Neural progenitor cell (in vitro differentiated cells): ENCODE data around the gene DSE. TPM values are rescaled to one million over a fixed set of nuclear protein-coding genes. Genes with fewer than 3 reads are reported as not detected.

Experiments
- DNase-seq: peaks from one replicate; pipeline ENCODE4 v3.0.0-alpha.2; 2016; ENCODE audit warnings: low spot score
- H2AFZ ChIP-seq: fragments of 200-600 bp; sonication (generic); replicated peaks from 2 replicates; pipeline ENCODE4 v1.6.1; 2016; ENCODE audit warnings: antibody characterized with exemption
- H3F3A ChIP-seq: fragments of 200-600 bp; sonication (generic); 2 replicates; pipeline ENCODE4 v1.6.1; 2016; ENCODE audit warnings: antibody characterized with exemption, low read depth
- H3K27ac ChIP-seq: fragments of 200-600 bp; sonication (generic); 2 replicates; pipeline ENCODE4 v1.5.1; 2016; ENCODE audit warnings: mild to moderate bottlenecking
- H3K27me3 ChIP-seq: fragments of 200-600 bp; sonication (generic); 2 replicates; pipeline ENCODE4 v1.6.1; 2016; ENCODE audit warnings: mild to moderate bottlenecking, moderate library complexity
- H3K36me3 ChIP-seq: fragments of 200-600 bp; sonication (generic); 2 replicates; pipeline ENCODE4 v1.5.1; 2016
- H3K4me1 ChIP-seq: fragments of 200-600 bp; sonication (generic); 2 replicates; pipeline ENCODE4 v1.6.1; 2016; ENCODE audit warnings: mixed run types
- H3K4me2 ChIP-seq: fragments of 200-600 bp; sonication (generic); 2 replicates; pipeline ENCODE4 v1.6.1; 2016
- H3K4me3 ChIP-seq: fragments of 200-600 bp; sonication (generic); 2 replicates; pipeline ENCODE4 v1.5.1; 2016
- H3K79me2 ChIP-seq: fragments of 200-600 bp; sonication (generic); 2 replicates; pipeline ENCODE4 v1.6.1; 2016; ENCODE audit warnings: low read depth
- H3K9ac ChIP-seq: fragments of 200-600 bp; sonication (generic); 2 replicates; pipeline ENCODE4 v1.6.1; 2016
- H3K9me3 ChIP-seq: fragments of 200-600 bp; sonication (generic); 2 replicates; pipeline ENCODE4 v1.5.1; 2016; ENCODE audit warnings: low read depth
- H4K20me1 ChIP-seq: fragments of 200-600 bp; sonication (generic); 2 replicates; pipeline ENCODE4 v1.6.1; 2016; ENCODE audit warnings: low read depth
- H3K27ac Mint-ChIP-seq: 3 replicates; pipeline ENCODE4 v1.8.0; 2021; ENCODE audit warnings: mixed read lengths
- H3K27me3 Mint-ChIP-seq: 2 replicates; pipeline ENCODE4 v1.8.0; 2022; ENCODE audit warnings: low read depth, mild to moderate bottlenecking, inconsistent platforms, moderate library complexity, mixed read lengths; ENCODE audit not compliant: insufficient read depth
- H3K36me3 Mint-ChIP-seq: 3 replicates; pipeline ENCODE4 v1.8.0; 2021; ENCODE audit warnings: mixed read lengths
- H3K4me1 Mint-ChIP-seq: 3 replicates; pipeline ENCODE4 v1.8.0; 2021; ENCODE audit warnings: mixed read lengths
- H3K4me3 Mint-ChIP-seq: 3 replicates; pipeline ENCODE4 v1.8.0; 2021; ENCODE audit warnings: mild to moderate bottlenecking, moderate library complexity, mixed read lengths
- H3K9me3 Mint-ChIP-seq: 3 replicates; pipeline ENCODE4 v1.8.0; 2020; ENCODE audit warnings: mixed read lengths
- EZH2 ChIP-seq: fragments of 200-600 bp; sonication (generic); IDR thresholded peaks from 2 replicates; pipeline ENCODE4 v1.6.1; 2017; ENCODE audit warnings: antibody characterized with exemption, mild to moderate bottlenecking, moderate library complexity
- EZH2phosphoT487 ChIP-seq: fragments of 200-600 bp; sonication (generic); IDR thresholded peaks from 2 replicates; pipeline ENCODE4 v1.6.1; 2017; ENCODE audit warnings: antibody characterized with exemption
- total RNA-seq: library from RNA; depleted of rRNA; stranded (reverse); fragments of >200 nt; gene quantifications from 2 replicates; pipeline ENCODE4 v1.2.3, GENCODE V29; 2015; ENCODE audit warnings: low replicate concordance
- TF ChIP-seq, protein P1 (sequence below): fragments of 200-600 bp; sonication (generic); IDR thresholded peaks from 2 replicates; pipeline ENCODE4 v1.5.1; 2017; ENCODE audit warnings: antibody characterized with exemption, mild to moderate bottlenecking

DSE gene
- total RNA-seq, 1 donor from 2014 or later, result 43.7 TPM

DNA sequence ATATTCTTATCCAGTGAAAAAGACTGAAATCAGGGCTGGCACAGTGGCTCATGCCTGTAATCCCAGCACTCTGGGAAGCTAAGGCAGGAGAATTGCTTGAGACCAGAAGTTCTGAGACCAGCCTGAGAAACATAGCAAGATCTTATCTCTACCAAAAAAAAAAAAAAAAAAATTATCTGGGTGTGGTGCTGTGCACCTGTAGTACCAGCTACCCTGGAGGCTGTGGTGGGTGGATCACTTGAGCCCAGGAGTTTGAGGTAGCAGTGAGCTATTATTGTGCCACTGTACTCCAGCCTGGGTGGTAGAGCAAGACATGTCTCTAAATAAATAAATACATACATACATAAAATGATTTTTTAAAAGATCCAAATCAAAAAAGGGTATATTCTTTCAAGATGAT, 96.8 kb downstream of the DSE start:
- no peak overlapping the region for H3K4me3 ChIP-seq

DNA sequence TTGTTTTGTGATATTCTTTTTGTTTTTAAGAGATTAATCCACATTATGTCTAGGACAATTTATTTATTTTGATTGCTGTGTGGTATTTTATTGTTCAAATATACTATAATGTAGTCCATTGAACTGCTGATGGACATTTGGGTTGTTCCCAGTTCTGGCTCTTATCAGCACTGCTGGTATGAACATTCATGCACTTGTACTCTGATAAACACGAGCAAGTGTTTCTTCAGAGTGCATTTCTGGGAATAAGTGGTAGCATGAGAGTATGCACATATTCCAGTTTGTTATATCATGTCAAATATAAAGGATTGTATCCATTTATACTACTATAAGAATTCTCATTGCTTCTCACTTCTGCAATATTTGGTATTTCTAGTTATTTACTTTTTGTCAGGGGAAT, 97.5 kb downstream of the DSE start:
- H3K4me3 Mint-ChIP-seq, result no peak overlapping the region

More for the DNA sequence above, 96.8 kb downstream of the DSE start:
- Histone ChIP-seq H4K20me1 (no peaks in the 10 kb centered on the region), H3F3A (no peaks in the 10 kb centered on the region), H3K79me2 (no peaks in the 10 kb centered on the region), H3K27me3 (peaks cover 25% of the 10 kb centered on the region), H3K9me3 (no peaks in the 10 kb centered on the region), H3K36me3 (no peaks in the 10 kb centered on the region), H3K4me1 (no peaks in the 10 kb centered on the region), H3K4me2 (no peak overlapping the region), H3K9ac (no peak overlapping the region), H2AFZ (no peak overlapping the region), H3K27ac (no peak overlapping the region)
- peaks cover 4% of the 10 kb centered on the region for H3K27me3 Mint-ChIP-seq
- peaks cover 25% of the 10 kb centered on the region for H3K4me1 Mint-ChIP-seq
- TF ChIP-seq EZH2 (no peak), EZH2phosphoT487 (no peak)
- TF ChIP-seq, protein P1, sequence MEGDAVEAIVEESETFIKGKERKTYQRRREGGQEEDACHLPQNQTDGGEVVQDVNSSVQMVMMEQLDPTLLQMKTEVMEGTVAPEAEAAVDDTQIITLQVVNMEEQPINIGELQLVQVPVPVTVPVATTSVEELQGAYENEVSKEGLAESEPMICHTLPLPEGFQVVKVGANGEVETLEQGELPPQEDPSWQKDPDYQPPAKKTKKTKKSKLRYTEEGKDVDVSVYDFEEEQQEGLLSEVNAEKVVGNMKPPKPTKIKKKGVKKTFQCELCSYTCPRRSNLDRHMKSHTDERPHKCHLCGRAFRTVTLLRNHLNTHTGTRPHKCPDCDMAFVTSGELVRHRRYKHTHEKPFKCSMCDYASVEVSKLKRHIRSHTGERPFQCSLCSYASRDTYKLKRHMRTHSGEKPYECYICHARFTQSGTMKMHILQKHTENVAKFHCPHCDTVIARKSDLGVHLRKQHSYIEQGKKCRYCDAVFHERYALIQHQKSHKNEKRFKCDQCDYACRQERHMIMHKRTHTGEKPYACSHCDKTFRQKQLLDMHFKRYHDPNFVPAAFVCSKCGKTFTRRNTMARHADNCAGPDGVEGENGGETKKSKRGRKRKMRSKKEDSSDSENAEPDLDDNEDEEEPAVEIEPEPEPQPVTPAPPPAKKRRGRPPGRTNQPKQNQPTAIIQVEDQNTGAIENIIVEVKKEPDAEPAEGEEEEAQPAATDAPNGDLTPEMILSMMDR, result no peak
- no peaks in the 10 kb centered on the region for H3K36me3 Mint-ChIP-seq
- H3K9me3 Mint-ChIP-seq, result no peaks in the 10 kb centered on the region
- no peak overlapping the region for H3K4me3 Mint-ChIP-seq
- no peak for DNase-seq
- H3K27ac Mint-ChIP-seq, result no peak overlapping the region

DNA sequence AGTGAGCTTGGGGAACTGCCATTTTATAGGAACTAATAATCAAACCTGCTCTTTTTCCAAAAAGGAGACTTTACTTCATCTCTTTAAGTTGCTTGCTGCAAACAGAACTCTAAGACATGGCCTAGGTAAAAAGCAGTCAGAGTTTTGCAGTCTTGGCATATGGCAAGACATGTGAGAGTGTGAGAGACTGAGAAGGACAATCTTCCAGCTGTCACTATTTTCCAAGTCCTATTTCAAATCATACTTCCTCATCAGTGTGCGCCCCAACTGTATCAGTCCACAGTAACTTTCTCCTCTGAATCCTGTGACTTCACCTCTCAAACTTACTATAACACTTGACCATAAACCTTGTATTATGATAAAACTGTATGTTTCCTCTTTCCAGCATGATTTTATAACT, 100.8 kb downstream of the DSE start:
- no peaks in the 10 kb centered on the region for H3K27me3 ChIP-seq
- H2AFZ ChIP-seq, result no peak overlapping the region
- no peak overlapping the region for H3K4me3 Mint-ChIP-seq
- H3K4me1 ChIP-seq, result no peaks in the 10 kb centered on the region
- no peak for DNase-seq
- H3K36me3 ChIP-seq, result no peaks in the 10 kb centered on the region
- H3K27ac ChIP-seq, result no peak overlapping the region
- no peaks in the 10 kb centered on the region for H4K20me1 ChIP-seq
- no peaks in the 10 kb centered on the region for H3F3A ChIP-seq
- no peaks in the 10 kb centered on the region for H3K79me2 ChIP-seq
- peaks cover 14% of the 10 kb centered on the region for H3K4me1 Mint-ChIP-seq
- H3K9ac ChIP-seq, result no peak overlapping the region
- H3K9me3 Mint-ChIP-seq, result peaks cover 2% of the 10 kb centered on the region
- H3K9me3 ChIP-seq, result no peaks in the 10 kb centered on the region
- no peaks in the 10 kb centered on the region for H3K27me3 Mint-ChIP-seq
- H3K36me3 Mint-ChIP-seq, result no peaks in the 10 kb centered on the region
- no peak overlapping the region for H3K4me3 ChIP-seq
- no peak overlapping the region for H3K27ac Mint-ChIP-seq
- TF ChIP-seq, protein P1, result no peak
- TF ChIP-seq EZH2phosphoT487 (no peak), EZH2 (no peak)
- no peak overlapping the region for H3K4me2 ChIP-seq

More for the DNA sequence above, 97.5 kb downstream of the DSE start:
- Histone ChIP-seq H3K27me3 (peaks cover 17% of the 10 kb centered on the region), H3K36me3 (no peaks in the 10 kb centered on the region), H3K9me3 (no peaks in the 10 kb centered on the region), H4K20me1 (no peaks in the 10 kb centered on the region), H3K27ac (no peak overlapping the region), H3F3A (no peaks in the 10 kb centered on the region), H3K9ac (no peak overlapping the region), H3K4me1 (no peaks in the 10 kb centered on the region), H3K79me2 (no peaks in the 10 kb centered on the region), H3K4me2 (no peak overlapping the region), H2AFZ (no peak overlapping the region), H3K4me3 (no peak overlapping the region)
- no peak overlapping the region for H3K27ac Mint-ChIP-seq
- TF ChIP-seq, protein P1, result no peak
- TF ChIP-seq EZH2phosphoT487 (no peak), EZH2 (no peak)
- H3K27me3 Mint-ChIP-seq, result no peaks in the 10 kb centered on the region
- peaks cover 17% of the 10 kb centered on the region for H3K4me1 Mint-ChIP-seq
- no peaks in the 10 kb centered on the region for H3K9me3 Mint-ChIP-seq
- no peak for DNase-seq
- no peaks in the 10 kb centered on the region for H3K36me3 Mint-ChIP-seq
